Body of pancreas (tissue), 4 donors: Measurements from ENCODE around the gene POP4. TPM values are rescaled to one million over a fixed set of nuclear protein-coding genes. Genes with fewer than 3 reads are reported as not detected.

Experiments used
- ATAC-seq: fragments of 150-250 bp; one replicate; pipeline ENCODE4 v1.9.1; 2016
- DNase-seq, 4 donors: peaks; one replicate each; pipeline ENCODE4 v3.0.0-alpha.2; 2019
- H3K27ac ChIP-seq, 4 donors: fragments of 200-600 bp; sonication (generic); 1 replicate in 3 of 4; 2 replicates in 1 of 4; pipeline versions ENCODE4 v1.5.1 to v1.6.1; 2016 to 2019; ENCODE audit warnings: mild to moderate bottlenecking in 1 of 4, mixed read lengths in 1 of 4, moderate library complexity in 1 of 4
- H3K27me3 ChIP-seq, 2 donors: fragments of 200-600 bp; sonication (generic); one replicate each; pipeline ENCODE4 v1.6.0; 2016; ENCODE audit warnings: mild to moderate bottlenecking in 1 of 2
- H3K36me3 ChIP-seq, 2 donors: fragments of 200-600 bp; sonication (generic); replicated peaks in 1 of 2; 2 replicates each; pipeline ENCODE4 v1.5.1; 2016; ENCODE audit warnings: low read depth in 2 of 2; ENCODE audit not compliant: insufficient read depth in 1 of 2
- H3K4me1 ChIP-seq: fragments of 200-600 bp; sonication (generic); one replicate; pipeline ENCODE4 v1.6.0; 2016
- H3K4me3 ChIP-seq, 2 donors: fragments of 200-600 bp; sonication (generic); 1 replicate in 1 of 2; 2 replicates in 1 of 2; pipeline ENCODE4 v1.5.1; 2016 to 2019
- H3K9me3 ChIP-seq, 3 donors: fragments of 200-600 bp; sonication (generic); 1 replicate in 2 of 3; 2 replicates in 1 of 3; pipeline ENCODE4 v1.5.1; 2016
- CTCF ChIP-seq, 7 experiments: fragments of 450-650 bp in 4 of 7; fragments of 200-600 bp in 3 of 7; sonication (generic) in 3 of 7; IDR thresholded peaks; one replicate each; pipeline ENCODE4 v1.5.1; 2016 to 2019; ENCODE audit warnings: antibody characterized with exemption in 7 of 7
- POLR2A ChIP-seq, 3 donors: fragments of 450-650 bp; IDR thresholded peaks; one replicate each; pipeline ENCODE4 v1.6.1; 2016; ENCODE audit warnings: antibody characterized with exemption in 3 of 3, mild to moderate bottlenecking in 2 of 3
- WGBS, 2 donors: methylation state at CpG; one replicate each; pipeline ENCODE4 v1.1.5; 2017; 5-methylcytosine and 5-hydroxymethylcytosine counted together
- intact Hi-C: fragments of 100-400 bp; cut with DNase I; formaldehyde crosslinking; loops from one replicate; pipeline ENCODE4 v1.15.1; 2023
- total RNA-seq, 2 donors: library from RNA; depleted of rRNA; stranded (reverse); fragments of >200 nt; gene quantifications; one replicate each; pipeline ENCODE4 v1.1.0, GENCODE V29; 2016

The POP4 gene
- total RNA-seq, 2 donors from 2014 or later, result 12.2 to 51.6 TPM

- Histone ChIP-seq H3K27me3 (no peaks in the 10 kb centered on the region), H3K27ac (no peak overlapping the region), H3K4me3 (no peak overlapping the region), H3K36me3 (peaks cover 0 to 6% of the 10 kb centered on the region in 2 donors), H3K4me1 (no peaks in the 10 kb centered on the region), H3K9me3 (no peaks in the 10 kb centered on the region)
- 42 to 56% methylated on average over 4 to 7 of the region's 7 CpGs for WGBS, 2 donors
- intact Hi-C loops, result loop anchor here (10.0 kb wide), 1 partner anchor 46 kb away; the partner anchor contains the start of gene PLEKHF1
- no peak for ATAC-seq
- TF ChIP-seq POLR2A (IDR thresholded peaks at IDR 0.05), result no peak
- TF ChIP-seq CTCF (IDR thresholded peaks at IDR 0.05), result no peak
- no peak for DNase-seq
These were observed 12.8 kb downstream of the POP4 start for GRCh38 chr19:29618871-29619270.

GRCh38 chr19:29620931-29621351 is 14.9 kb downstream of the POP4 start:
- no peak for ATAC-seq
- Histone ChIP-seq H3K36me3 (peaks cover 0 to 3% of the 10 kb centered on the region in 2 donors), H3K4me1 (peaks cover 12% of the 10 kb centered on the region), H3K27ac (no peak overlapping the region), H3K9me3 (no peaks in the 10 kb centered on the region), H3K27me3 (no peaks in the 10 kb centered on the region), H3K4me3 (no peak overlapping the region)
- intact Hi-C loops, result no loop called here
- DNase-seq, result no peak
- TF ChIP-seq POLR2A (IDR thresholded peaks at IDR 0.05), result no peak
- TF ChIP-seq CTCF (IDR thresholded peaks at IDR 0.05), result no peak
- WGBS, 2 donors, result 55 to 67% methylated on average over 12 to 15 of the region's 15 CpGs

GRCh38 chr19:29622166-29623070 is 16.3 kb downstream of the POP4 start:
- DNase-seq, result no peak
- TF ChIP-seq CTCF (IDR thresholded peaks at IDR 0.05) (no peak), POLR2A (IDR thresholded peaks at IDR 0.05) (no peak)
- intact Hi-C loops, result no loop called here

GRCh38 chr19:29623726-29624488 is 17.8 kb downstream of the POP4 start:
- Histone ChIP-seq H3K27me3 (no peaks in the 10 kb centered on the region), H3K9me3 (no peaks in the 10 kb centered on the region), H3K27ac (no peak overlapping the region), H3K4me1 (peaks cover 12% of the 10 kb centered on the region), H3K4me3 (no peak overlapping the region), H3K36me3 (no peaks in the 10 kb centered on the region)
- intact Hi-C loops, result no loop called here
- ATAC-seq, result no peak
- no peak for DNase-seq
- 81 to 92% methylated on average over 16 to 18 of the region's 18 CpGs for WGBS, 2 donors
- TF ChIP-seq POLR2A (IDR thresholded peaks at IDR 0.05) (no peak), CTCF (IDR thresholded peaks at IDR 0.05) (no peak)

More at GRCh38 chr19:29622166-29623070, 16.3 kb downstream of the POP4 start:
- ATAC-seq, result no peak
- H3K9me3 ChIP-seq, result no peaks in the 10 kb centered on the region
- H3K4me3 ChIP-seq, result no peak overlapping the region
- no peak overlapping the region for H3K27ac ChIP-seq
- H3K27me3 ChIP-seq, result no peaks in the 10 kb centered on the region
- peaks cover 12% of the 10 kb centered on the region for H3K4me1 ChIP-seq
- H3K36me3 ChIP-seq, result no peaks in the 10 kb centered on the region
- WGBS, 2 donors, result 70 to 79% methylated on average over 14 to 22 of the region's 23 CpGs
